Liver (tissue), 9 donors: Measurements from ENCODE around the gene IRF4. TPM values are rescaled to one million over a fixed set of nuclear protein-coding genes. Genes with fewer than 3 reads are reported as not detected.

Source experiments
- DNase-seq: peaks from one replicate; pipeline ENCODE4 v3.0.0-alpha.2; 2017; ENCODE audit warnings: low spot score
- H3K27ac ChIP-seq, 2 donors: one replicate each; pipeline ENCODE4 v1.7.0; 2013; ENCODE audit warnings: inconsistent platforms in 2 of 2, low read length in 2 of 2, control low read depth in 1 of 2, low read depth in 1 of 2, mild to moderate bottlenecking in 1 of 2
- H3K27me3 ChIP-seq, 4 donors: one replicate each; pipeline versions ENCODE4 v1.6.1 to v1.7.0; 2013; ENCODE audit warnings: low read length in 3 of 4, inconsistent platforms in 1 of 4, mild to moderate bottlenecking in 1 of 4, moderate library complexity in 1 of 4; ENCODE audit not compliant: control insufficient read depth in 4 of 4, insufficient read depth in 4 of 4
- H3K36me3 ChIP-seq, 4 donors: one replicate each; pipeline versions ENCODE4 v1.6.1 to v1.7.0; 2013; ENCODE audit warnings: low read length in 3 of 4, mild to moderate bottlenecking in 3 of 4, low read depth in 1 of 4, moderate library complexity in 1 of 4; ENCODE audit not compliant: control insufficient read depth in 4 of 4, insufficient read depth in 3 of 4
- H3K4me1 ChIP-seq, 4 donors: one replicate each; pipeline versions ENCODE4 v1.6.1 to v1.7.0; 2013; ENCODE audit warnings: low read length in 3 of 4, mild to moderate bottlenecking in 3 of 4, moderate library complexity in 1 of 4; ENCODE audit not compliant: control insufficient read depth in 4 of 4, insufficient read depth in 4 of 4
- H3K4me3 ChIP-seq, 3 donors: one replicate each; pipeline versions ENCODE4 v1.6.1 to v1.7.0; 2013; ENCODE audit warnings: low read length in 3 of 3, control low read depth in 1 of 3, low read depth in 1 of 3, mild to moderate bottlenecking in 1 of 3
- H3K9ac ChIP-seq, 2 donors: one replicate each; pipeline ENCODE4 v1.7.0; 2013; ENCODE audit warnings: low read length in 2 of 2, mild to moderate bottlenecking in 2 of 2, moderate library complexity in 2 of 2, control low read depth in 1 of 2, low read depth in 1 of 2
- H3K9me3 ChIP-seq, 4 donors: one replicate each; pipeline versions ENCODE4 v1.6.1 to v1.7.0; 2013; ENCODE audit warnings: low read length in 3 of 4; ENCODE audit not compliant: control insufficient read depth in 4 of 4
- EGR1 ChIP-seq, 2 donors: IDR thresholded peaks; 2 replicates each; pipeline ENCODE4 v1.6.1; 2016 to 2018; ENCODE audit warnings: antibody characterized with exemption in 2 of 2, low read depth in 2 of 2
- FOXA1 ChIP-seq: IDR thresholded peaks from 2 replicates; pipeline ENCODE4 v1.6.1; 2016; ENCODE audit warnings: antibody characterized with exemption
- FOXA2 ChIP-seq: IDR thresholded peaks from 2 replicates; pipeline ENCODE4 v1.6.1; 2016; ENCODE audit warnings: antibody characterized with exemption
- GABPA ChIP-seq, 2 donors: IDR thresholded peaks in 1 of 2; conservative IDR thresholded peaks in 1 of 2; 2 replicates each; pipeline ENCODE4 v1.6.1; 2016; ENCODE audit warnings: antibody characterized with exemption in 2 of 2, mild to moderate bottlenecking in 1 of 2, moderate library complexity in 1 of 2
- HNF4A ChIP-seq, 2 donors: conservative IDR thresholded peaks; 2 replicates each; pipeline ENCODE4 v1.6.1; 2016; ENCODE audit warnings: antibody characterized with exemption in 2 of 2, mild to moderate bottlenecking in 2 of 2
- HNF4G ChIP-seq: IDR thresholded peaks from 2 replicates; pipeline ENCODE4 v1.6.1; 2016; ENCODE audit warnings: antibody characterized with exemption
- JUND ChIP-seq, 2 donors: IDR thresholded peaks; 2 replicates each; pipeline ENCODE4 v1.6.1; 2016; ENCODE audit warnings: antibody characterized with exemption in 2 of 2
- NR2F2 ChIP-seq: IDR thresholded peaks from 2 replicates; pipeline ENCODE4 v1.6.1; 2016; ENCODE audit warnings: antibody characterized with exemption
- RAD21 ChIP-seq, 2 donors: IDR thresholded peaks; 2 replicates each; pipeline ENCODE4 v1.6.1; 2016; ENCODE audit warnings: antibody characterized with exemption in 2 of 2, mild to moderate bottlenecking in 2 of 2
- RXRA ChIP-seq, 2 donors: IDR thresholded peaks; 2 replicates each; pipeline ENCODE4 v1.6.1; 2017 to 2018; ENCODE audit warnings: antibody characterized with exemption in 2 of 2, mild to moderate bottlenecking in 1 of 2
- SP1 ChIP-seq: IDR thresholded peaks from 2 replicates; pipeline ENCODE4 v1.6.1; 2018; ENCODE audit warnings: antibody characterized with exemption, mild to moderate bottlenecking
- TAF1 ChIP-seq: conservative IDR thresholded peaks from 2 replicates; pipeline ENCODE4 v1.6.1; 2016; ENCODE audit warnings: antibody characterized with exemption, mild to moderate bottlenecking
- YY1 ChIP-seq: IDR thresholded peaks from 2 replicates; pipeline ENCODE4 v1.6.1; 2016; ENCODE audit warnings: antibody characterized with exemption, mild to moderate bottlenecking
- whole genome bisulfite sequencing: extraction: QIAGEN DNeasy Blood & Tissue Kit; methylation state at CpG from one replicate; pipeline ENCODE4 v1.1.7; 2013; 5-methylcytosine and 5-hydroxymethylcytosine counted together
- polyA plus RNA-seq, 2 donors: library from polyadenylated mRNA; stranded (reverse) in 1 of 2; unstranded in 1 of 2; fragments of 200-250 nt in 1 of 2; fragments of >200 nt in 1 of 2; fragmentation: Nextera tagmentation in 1 of 2; extraction: Ambion mirVana in 1 of 2; gene quantifications; one replicate each; pipeline versions ENCODE4 v1.2.1 to v1.2.3, GENCODE V29; 2013 to 2015
- total RNA-seq, 2 donors: library from RNA; depleted of rRNA; stranded (reverse); fragments of >200 nt; gene quantifications; one replicate each; pipeline ENCODE4 v1.2.3, GENCODE V29; 2014
- TF ChIP-seq, protein P1 (sequence below): fragments of 150-350 bp; IDR thresholded peaks from 2 replicates; pipeline ENCODE4 v1.5.1; 2017; ENCODE audit warnings: improper control_type of control experiment, low read depth, low read length; ENCODE audit not compliant: missing input control
- TF ChIP-seq, protein P2 (sequence below): IDR thresholded peaks from 2 replicates; pipeline ENCODE4 v1.6.1; 2016; ENCODE audit warnings: antibody characterized with exemption
- TF ChIP-seq, protein P3 (sequence below): IDR thresholded peaks from 2 replicates; pipeline ENCODE4 v1.6.1; 2016; ENCODE audit warnings: antibody characterized with exemption
- TF ChIP-seq, protein P4 (sequence below): IDR thresholded peaks from 2 replicates; pipeline ENCODE4 v1.6.1; 2016; ENCODE audit warnings: antibody characterized with exemption, mild to moderate bottlenecking
- TF ChIP-seq, protein P5 (sequence below): IDR thresholded peaks from 2 replicates; pipeline ENCODE4 v1.6.1; 2016; ENCODE audit warnings: antibody characterized with exemption
- donor health status: healthy.
- donor health status: healthy.
- donor health status: healthy.
- donor health status: healthy.
- donor health status: healthy.

IRF4 gene
- total and polyA plus RNA-seq, 4 donors = 0.68 to 1.6 (median 1.1) TPM

DNA sequence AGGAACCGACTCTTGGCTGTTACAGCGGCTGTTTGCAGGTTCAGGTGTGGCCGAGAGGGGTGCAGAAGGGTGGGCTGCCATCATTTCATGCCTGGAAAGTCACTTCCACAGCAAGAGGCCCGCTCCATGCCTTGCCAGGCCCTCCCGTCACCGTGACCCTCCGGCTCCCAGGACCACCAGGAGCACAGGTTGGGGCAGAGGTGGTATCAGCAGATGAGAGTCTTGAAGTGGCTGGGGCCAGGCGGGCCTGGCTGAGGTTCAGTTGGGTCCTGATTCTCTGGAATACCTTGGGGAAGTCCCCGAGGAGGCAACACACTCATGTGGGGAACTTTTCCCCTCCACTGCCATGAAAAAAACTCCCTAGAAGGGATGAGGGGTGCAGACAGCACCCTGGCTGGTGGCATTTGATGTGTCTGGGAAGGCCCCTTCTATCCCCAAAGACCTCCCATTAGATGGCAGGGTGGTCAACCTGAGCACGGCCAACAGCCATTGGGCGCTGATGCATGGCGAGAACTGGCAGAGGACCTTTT is 34.2 kb upstream of the IRF4 start (continued):
- TF ChIP-seq, protein P1, sequence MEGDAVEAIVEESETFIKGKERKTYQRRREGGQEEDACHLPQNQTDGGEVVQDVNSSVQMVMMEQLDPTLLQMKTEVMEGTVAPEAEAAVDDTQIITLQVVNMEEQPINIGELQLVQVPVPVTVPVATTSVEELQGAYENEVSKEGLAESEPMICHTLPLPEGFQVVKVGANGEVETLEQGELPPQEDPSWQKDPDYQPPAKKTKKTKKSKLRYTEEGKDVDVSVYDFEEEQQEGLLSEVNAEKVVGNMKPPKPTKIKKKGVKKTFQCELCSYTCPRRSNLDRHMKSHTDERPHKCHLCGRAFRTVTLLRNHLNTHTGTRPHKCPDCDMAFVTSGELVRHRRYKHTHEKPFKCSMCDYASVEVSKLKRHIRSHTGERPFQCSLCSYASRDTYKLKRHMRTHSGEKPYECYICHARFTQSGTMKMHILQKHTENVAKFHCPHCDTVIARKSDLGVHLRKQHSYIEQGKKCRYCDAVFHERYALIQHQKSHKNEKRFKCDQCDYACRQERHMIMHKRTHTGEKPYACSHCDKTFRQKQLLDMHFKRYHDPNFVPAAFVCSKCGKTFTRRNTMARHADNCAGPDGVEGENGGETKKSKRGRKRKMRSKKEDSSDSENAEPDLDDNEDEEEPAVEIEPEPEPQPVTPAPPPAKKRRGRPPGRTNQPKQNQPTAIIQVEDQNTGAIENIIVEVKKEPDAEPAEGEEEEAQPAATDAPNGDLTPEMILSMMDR = no peak
- TF ChIP-seq NR2F2 (no peak), SP1 (no peak), EGR1 (IDR thresholded peaks at IDR 0.05; ENCODE audit: low read depth in 2 of 2) (no peak), YY1 (no peak), HNF4G (no peak), RAD21 (IDR thresholded peaks at IDR 0.05) (no peak), FOXA1 (no peak), JUND (IDR thresholded peaks at IDR 0.05) (no peak), TAF1 (no peak), RXRA (IDR thresholded peaks at IDR 0.05) (no peak)
- TF ChIP-seq, protein P2, sequence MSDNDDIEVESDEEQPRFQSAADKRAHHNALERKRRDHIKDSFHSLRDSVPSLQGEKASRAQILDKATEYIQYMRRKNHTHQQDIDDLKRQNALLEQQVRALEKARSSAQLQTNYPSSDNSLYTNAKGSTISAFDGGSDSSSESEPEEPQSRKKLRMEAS = no peak

DNA sequence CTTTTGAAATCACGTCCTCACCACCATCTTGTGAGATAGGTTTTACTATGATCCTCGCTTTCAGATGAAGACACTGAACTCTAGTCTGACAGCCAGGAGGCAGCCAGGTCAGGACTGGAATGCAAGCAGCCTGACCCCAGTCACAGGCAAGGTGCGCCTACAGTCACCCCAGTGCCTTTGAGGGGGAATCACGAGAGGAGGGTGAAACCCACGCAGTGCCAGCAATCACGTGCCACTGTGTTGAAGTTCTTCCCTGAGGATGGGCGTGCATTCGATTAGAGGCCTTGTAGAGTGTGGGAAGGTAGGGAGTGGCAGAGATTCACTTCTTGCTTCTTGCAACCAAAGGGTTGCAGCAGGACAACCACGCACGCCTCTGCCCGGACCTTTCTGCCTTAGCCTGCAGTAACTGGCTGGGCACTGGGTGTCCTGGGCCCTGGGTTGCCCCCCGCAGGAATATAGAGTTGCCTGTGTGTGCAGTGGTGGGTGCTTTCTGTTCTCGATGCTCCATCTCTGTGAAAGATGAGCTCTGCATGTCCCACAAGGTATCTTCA is 33.7 kb upstream of the IRF4 start:
- Histone ChIP-seq H3K27me3 (no peaks in the 10 kb centered on the region), H3K4me3 (no peak overlapping the region), H3K27ac (no peak overlapping the region), H3K9ac (no peak overlapping the region), H3K9me3 (peaks cover 0 to 3% (median 0%) of the 10 kb centered on the region in 4 donors), H3K4me1 (peaks cover 4 to 7% (median 6%) of the 10 kb centered on the region in 4 donors), H3K36me3 (peaks cover 0 to 1% (median 0%) of the 10 kb centered on the region in 4 donors)
- no peak for DNase-seq
- TF ChIP-seq SP1 (no peak), EGR1 (IDR thresholded peaks at IDR 0.05; ENCODE audit: low read depth in 2 of 2) (no peak), FOXA1 (no peak), YY1 (no peak), NR2F2 (no peak), GABPA (IDR thresholded peaks at IDR 0.05 in 1 of 2, conservative IDR thresholded peaks at IDR 0.05 in 1 of 2) (no peak), FOXA2 (no peak), HNF4A (conservative IDR thresholded peaks at IDR 0.05) (no peak), RXRA (IDR thresholded peaks at IDR 0.05) (no peak), HNF4G (no peak), TAF1 (no peak)
- TF ChIP-seq, protein P3, sequence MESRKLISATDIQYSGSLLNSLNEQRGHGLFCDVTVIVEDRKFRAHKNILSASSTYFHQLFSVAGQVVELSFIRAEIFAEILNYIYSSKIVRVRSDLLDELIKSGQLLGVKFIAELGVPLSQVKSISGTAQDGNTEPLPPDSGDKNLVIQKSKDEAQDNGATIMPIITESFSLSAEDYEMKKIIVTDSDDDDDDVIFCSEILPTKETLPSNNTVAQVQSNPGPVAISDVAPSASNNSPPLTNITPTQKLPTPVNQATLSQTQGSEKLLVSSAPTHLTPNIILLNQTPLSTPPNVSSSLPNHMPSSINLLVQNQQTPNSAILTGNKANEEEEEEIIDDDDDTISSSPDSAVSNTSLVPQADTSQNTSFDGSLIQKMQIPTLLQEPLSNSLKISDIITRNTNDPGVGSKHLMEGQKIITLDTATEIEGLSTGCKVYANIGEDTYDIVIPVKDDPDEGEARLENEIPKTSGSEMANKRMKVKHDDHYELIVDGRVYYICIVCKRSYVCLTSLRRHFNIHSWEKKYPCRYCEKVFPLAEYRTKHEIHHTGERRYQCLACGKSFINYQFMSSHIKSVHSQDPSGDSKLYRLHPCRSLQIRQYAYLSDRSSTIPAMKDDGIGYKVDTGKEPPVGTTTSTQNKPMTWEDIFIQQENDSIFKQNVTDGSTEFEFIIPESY = no peak
- TF ChIP-seq, protein P4, sequence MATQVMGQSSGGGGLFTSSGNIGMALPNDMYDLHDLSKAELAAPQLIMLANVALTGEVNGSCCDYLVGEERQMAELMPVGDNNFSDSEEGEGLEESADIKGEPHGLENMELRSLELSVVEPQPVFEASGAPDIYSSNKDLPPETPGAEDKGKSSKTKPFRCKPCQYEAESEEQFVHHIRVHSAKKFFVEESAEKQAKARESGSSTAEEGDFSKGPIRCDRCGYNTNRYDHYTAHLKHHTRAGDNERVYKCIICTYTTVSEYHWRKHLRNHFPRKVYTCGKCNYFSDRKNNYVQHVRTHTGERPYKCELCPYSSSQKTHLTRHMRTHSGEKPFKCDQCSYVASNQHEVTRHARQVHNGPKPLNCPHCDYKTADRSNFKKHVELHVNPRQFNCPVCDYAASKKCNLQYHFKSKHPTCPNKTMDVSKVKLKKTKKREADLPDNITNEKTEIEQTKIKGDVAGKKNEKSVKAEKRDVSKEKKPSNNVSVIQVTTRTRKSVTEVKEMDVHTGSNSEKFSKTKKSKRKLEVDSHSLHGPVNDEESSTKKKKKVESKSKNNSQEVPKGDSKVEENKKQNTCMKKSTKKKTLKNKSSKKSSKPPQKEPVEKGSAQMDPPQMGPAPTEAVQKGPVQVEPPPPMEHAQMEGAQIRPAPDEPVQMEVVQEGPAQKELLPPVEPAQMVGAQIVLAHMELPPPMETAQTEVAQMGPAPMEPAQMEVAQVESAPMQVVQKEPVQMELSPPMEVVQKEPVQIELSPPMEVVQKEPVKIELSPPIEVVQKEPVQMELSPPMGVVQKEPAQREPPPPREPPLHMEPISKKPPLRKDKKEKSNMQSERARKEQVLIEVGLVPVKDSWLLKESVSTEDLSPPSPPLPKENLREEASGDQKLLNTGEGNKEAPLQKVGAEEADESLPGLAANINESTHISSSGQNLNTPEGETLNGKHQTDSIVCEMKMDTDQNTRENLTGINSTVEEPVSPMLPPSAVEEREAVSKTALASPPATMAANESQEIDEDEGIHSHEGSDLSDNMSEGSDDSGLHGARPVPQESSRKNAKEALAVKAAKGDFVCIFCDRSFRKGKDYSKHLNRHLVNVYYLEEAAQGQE = no peak
- TF ChIP-seq, protein P2 = no peak
- TF ChIP-seq, protein P1 = no peak
- TF ChIP-seq, protein P5, sequence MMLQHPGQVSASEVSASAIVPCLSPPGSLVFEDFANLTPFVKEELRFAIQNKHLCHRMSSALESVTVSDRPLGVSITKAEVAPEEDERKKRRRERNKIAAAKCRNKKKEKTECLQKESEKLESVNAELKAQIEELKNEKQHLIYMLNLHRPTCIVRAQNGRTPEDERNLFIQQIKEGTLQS = no peak
- 87% methylated on average over 13 of the region's 13 CpGs for WGBS
